ENCODE results near the gene SLC50A1. TPM values are rescaled to one million over a fixed set of nuclear protein-coding genes. Genes with fewer than 3 reads are reported as not detected.

The SLC50A1 gene
- total RNA-seq, 1 experiment from 2014 or later = 75.2 TPM

DNA sequence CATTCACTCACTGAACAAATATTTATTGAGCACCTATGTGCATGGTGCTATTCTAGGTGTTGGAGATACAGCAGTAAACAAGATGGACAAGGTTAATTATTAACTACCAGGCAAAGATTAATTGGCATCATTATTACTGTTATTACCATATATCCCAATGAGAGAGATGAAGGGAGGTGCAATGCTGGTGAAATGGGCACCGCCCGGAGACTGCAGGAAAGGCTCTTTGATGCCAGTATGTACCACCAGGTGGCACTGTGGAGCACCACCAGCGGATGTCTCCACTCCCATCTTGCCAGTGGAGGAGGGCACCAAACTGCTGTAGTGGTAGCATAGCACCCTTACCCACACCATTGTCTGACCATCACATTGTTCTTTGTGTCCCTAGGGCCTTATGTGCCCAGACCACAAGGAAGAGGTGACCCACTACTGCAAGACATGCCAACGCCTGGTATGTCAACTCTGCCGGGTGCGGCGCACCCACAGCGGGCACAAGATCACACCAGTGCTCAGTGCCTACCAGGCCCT is 41.0 kb downstream of the SLC50A1 start:
- Histone ChIP-seq H3K4me3 (ENCODE audit: low read length) (no peak overlapping the region), H3K79me2 (ENCODE audit: low read length) (peaks cover 15% of the 10 kb centered on the region), H3K9me3 (ENCODE audit: low read length) (no peaks in the 10 kb centered on the region), H3F3A (ENCODE audit: low read length, unreplicated experiment) (peaks cover 4% of the 10 kb centered on the region), H3K9me2 (replicated peaks; ENCODE audit: low read length) (no peaks in the 10 kb centered on the region), H3K27ac (ENCODE audit: low read length) (peak overlapping the region; percentile 43), H2AFZ (ENCODE audit: low read length) (no peak overlapping the region), H3K4me2 (ENCODE audit: low read length) (peak overlapping the region; percentile 39), H3K9ac (ENCODE audit: low read length) (0 out of 2 replicates have a peak overlapping the region, but pooled peaks have one; percentile 18), H3K36me3 (ENCODE audit: low read depth, low read length) (no peaks in the 10 kb centered on the region; the same call in 1 of the 2 replicates), H3K27me3 (ENCODE audit: low read length) (no peaks in the 10 kb centered on the region), H4K20me1 (ENCODE audit: low read length) (no peaks in the 10 kb centered on the region), H3K4me1 (ENCODE audit: insufficient read depth, low read length) (peaks cover 29% of the 10 kb centered on the region)
- TF ChIP-seq EZH2phosphoT487 (IDR thresholded peaks at IDR 0.05; ENCODE audit: borderline replicate concordance, low read length) (no peak), EZH2 (IDR thresholded peaks at IDR 0.05; ENCODE audit: low read length, unreplicated experiment) (no peak)
- TF ChIP-seq, protein P1, sequence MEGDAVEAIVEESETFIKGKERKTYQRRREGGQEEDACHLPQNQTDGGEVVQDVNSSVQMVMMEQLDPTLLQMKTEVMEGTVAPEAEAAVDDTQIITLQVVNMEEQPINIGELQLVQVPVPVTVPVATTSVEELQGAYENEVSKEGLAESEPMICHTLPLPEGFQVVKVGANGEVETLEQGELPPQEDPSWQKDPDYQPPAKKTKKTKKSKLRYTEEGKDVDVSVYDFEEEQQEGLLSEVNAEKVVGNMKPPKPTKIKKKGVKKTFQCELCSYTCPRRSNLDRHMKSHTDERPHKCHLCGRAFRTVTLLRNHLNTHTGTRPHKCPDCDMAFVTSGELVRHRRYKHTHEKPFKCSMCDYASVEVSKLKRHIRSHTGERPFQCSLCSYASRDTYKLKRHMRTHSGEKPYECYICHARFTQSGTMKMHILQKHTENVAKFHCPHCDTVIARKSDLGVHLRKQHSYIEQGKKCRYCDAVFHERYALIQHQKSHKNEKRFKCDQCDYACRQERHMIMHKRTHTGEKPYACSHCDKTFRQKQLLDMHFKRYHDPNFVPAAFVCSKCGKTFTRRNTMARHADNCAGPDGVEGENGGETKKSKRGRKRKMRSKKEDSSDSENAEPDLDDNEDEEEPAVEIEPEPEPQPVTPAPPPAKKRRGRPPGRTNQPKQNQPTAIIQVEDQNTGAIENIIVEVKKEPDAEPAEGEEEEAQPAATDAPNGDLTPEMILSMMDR (conservative IDR thresholded peaks at IDR 0.05; ENCODE audit: low read depth, low read length) = peak; percentile 95
- BruUV-seq (replicated peaks) = no TSS peak
- ChIA-PET CTCF (interaction anchor here (1.2 kb wide), 1 partner anchor 16 kb away, joined by 8 read pairs; no protein-coding TSS in a partner anchor), POLR2A (ENCODE audit: unreplicated experiment) (interaction anchor here (0.6 kb wide), 1 partner anchor 33 kb away, joined by 3 read pairs; no protein-coding TSS in a partner anchor)
- DNase-seq (peak; percentile 92), ATAC-seq (peak; percentile 56)
- intact Hi-C loops (cut with micrococcal nuclease) = loop anchor here (1.0 to 5.0 kb wide), 3 partner anchors 16 to 416 kb away; no protein-coding TSS in a partner anchor

DNA sequence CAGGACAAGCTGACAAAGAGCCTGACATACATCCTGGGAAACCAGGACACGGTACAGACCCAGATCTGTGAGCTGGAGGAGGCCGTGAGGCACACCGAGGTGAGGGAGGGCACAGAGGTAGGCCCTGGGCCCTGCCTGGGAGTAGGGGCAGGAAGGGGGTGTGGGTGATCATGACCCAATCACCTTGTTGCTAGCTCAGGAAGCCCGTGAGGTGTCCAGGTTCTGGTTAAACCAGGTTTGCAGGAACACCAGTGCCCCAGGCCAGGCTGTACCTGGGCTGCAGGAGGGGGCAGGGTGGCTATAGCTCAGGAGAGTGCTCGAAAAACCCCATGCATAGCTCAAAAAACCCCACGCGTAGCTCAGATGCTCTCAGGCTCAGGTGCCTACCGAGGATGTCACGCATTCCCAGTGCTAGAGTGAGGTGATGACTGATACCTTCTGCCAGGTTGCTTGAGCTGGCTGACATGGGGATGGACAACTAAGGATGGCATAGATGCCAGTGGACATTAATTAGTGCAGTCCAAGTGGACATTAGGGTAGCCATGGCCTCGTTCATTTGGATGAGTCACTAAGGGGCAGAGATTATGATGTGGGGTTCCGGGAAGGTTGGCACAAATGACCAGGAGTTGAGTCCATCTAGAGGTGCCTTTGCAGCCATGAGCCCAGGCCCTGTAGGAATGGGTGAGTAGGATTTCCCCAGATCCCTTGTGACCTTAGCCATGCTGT is 41.7 kb downstream of the SLC50A1 start:
- Histone ChIP-seq H3K4me3 (ENCODE audit: low read length) (no peak overlapping the region), H3K27me3 (ENCODE audit: low read length) (no peaks in the 10 kb centered on the region), H3K9me3 (ENCODE audit: low read length) (no peaks in the 10 kb centered on the region), H4K20me1 (ENCODE audit: low read length) (no peaks in the 10 kb centered on the region), H3K36me3 (ENCODE audit: low read depth, low read length) (no peaks in the 10 kb centered on the region; the same call in 1 of the 2 replicates), H3K27ac (ENCODE audit: low read length) (peak overlapping the region; percentile 43), H3F3A (ENCODE audit: low read length, unreplicated experiment) (peaks cover 4% of the 10 kb centered on the region), H3K9ac (ENCODE audit: low read length) (0 out of 2 replicates have a peak overlapping the region, but pooled peaks have one; percentile 18), H3K4me1 (ENCODE audit: insufficient read depth, low read length) (peaks cover 22% of the 10 kb centered on the region), H3K79me2 (ENCODE audit: low read length) (peaks cover 7% of the 10 kb centered on the region), H3K9me2 (replicated peaks; ENCODE audit: low read length) (no peaks in the 10 kb centered on the region), H3K4me2 (ENCODE audit: low read length) (peak overlapping the region; percentile 39), H2AFZ (ENCODE audit: low read length) (no peak overlapping the region)
- ChIA-PET POLR2A (ENCODE audit: unreplicated experiment) (no interaction called here), CTCF (interaction anchor here (0.8 kb wide), 1 partner anchor 16 kb away, joined by 4 read pairs; no protein-coding TSS in a partner anchor)
- TF ChIP-seq EZH2 (IDR thresholded peaks at IDR 0.05; ENCODE audit: low read length, unreplicated experiment) (no peak), EZH2phosphoT487 (IDR thresholded peaks at IDR 0.05; ENCODE audit: borderline replicate concordance, low read length) (no peak)
- TF ChIP-seq, protein P1 (conservative IDR thresholded peaks at IDR 0.05; ENCODE audit: low read depth, low read length) = no peak
- no peak for ATAC-seq
- peak; percentile 66 for DNase-seq
- intact Hi-C loops (cut with micrococcal nuclease) = loop anchor here (2.0 to 5.0 kb wide), 2 partner anchors 15 to 415 kb away; no protein-coding TSS in a partner anchor
- BruUV-seq (replicated peaks) = no TSS peak

Measured in PC-3 (cell line).